Large intestine (tissue), 3 donors: Measurements from ENCODE around the gene LAMC3. TPM values are rescaled to one million over a fixed set of nuclear protein-coding genes. Genes with fewer than 3 reads are reported as not detected.

Source experiments
- DNase-seq, 2 donors: peaks; one replicate each; pipeline versions ENCODE4 v3.0.0 to v3.0.0-alpha.2; 2013
- H3K27ac ChIP-seq: one replicate; pipeline ENCODE4 v1.5.1; 2013; ENCODE audit warnings: low read length
- H3K27me3 ChIP-seq: 2 replicates; pipeline ENCODE4 v1.6.1; 2013; ENCODE audit warnings: low read length; ENCODE audit not compliant: control insufficient read depth, insufficient read depth
- H3K36me3 ChIP-seq: 2 replicates; pipeline ENCODE4 v1.6.1; 2013; ENCODE audit warnings: low read length; ENCODE audit not compliant: control insufficient read depth, insufficient read depth
- H3K4me1 ChIP-seq: one replicate; pipeline ENCODE4 v1.6.1; 2013; ENCODE audit warnings: low read length; ENCODE audit not compliant: control insufficient read depth, insufficient read depth
- H3K4me3 ChIP-seq: one replicate; pipeline ENCODE4 v1.5.1; 2013; ENCODE audit warnings: low read length
- H3K9me3 ChIP-seq: one replicate; pipeline ENCODE4 v1.6.1; 2013; ENCODE audit warnings: mild to moderate bottlenecking, low read depth, low read length, moderate library complexity; ENCODE audit not compliant: control insufficient read depth
- WGBS: methylation state at CpG from one replicate; pipeline ENCODE4 v1.1.5; 2013; ENCODE audit warnings: low lambda C conversion rate; ENCODE audit not compliant: insufficient coverage; 5-methylcytosine and 5-hydroxymethylcytosine counted together
- polyA plus RNA-seq: library from polyadenylated mRNA; unstranded; fragments of 120-200 nt; gene quantifications from one replicate; pipeline ENCODE4 v1.2.1, GENCODE V29; 2013

Gene LAMC3
- polyA plus RNA-seq, 1 donor, result 0.66 TPM

DNA sequence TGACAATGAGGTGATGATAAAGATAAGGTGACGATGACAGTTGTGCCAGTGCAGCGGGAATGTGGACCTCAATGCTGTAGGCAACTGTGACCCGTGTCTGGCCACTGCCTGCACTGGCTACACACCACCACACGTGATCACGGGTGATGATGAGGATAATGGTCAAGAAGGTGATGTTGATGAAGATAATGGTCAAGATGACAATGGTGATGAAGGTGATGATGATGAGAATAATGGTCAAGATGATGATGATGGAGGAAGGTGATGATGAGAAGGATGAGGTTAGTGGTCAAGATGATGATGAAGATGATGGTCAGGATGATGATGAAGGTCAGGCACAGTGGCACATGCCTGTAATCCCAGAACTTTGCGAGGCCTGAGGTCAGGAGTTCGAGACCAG is 56.6 kb downstream of the LAMC3 start:
- H3K4me1 ChIP-seq, result no peaks in the 10 kb centered on the region
- WGBS, result no CpG with 5 or more reads among the region's 7 CpGs
- no peak for DNase-seq
- H3K36me3 ChIP-seq, result no peaks in the 10 kb centered on the region
- H3K27me3 ChIP-seq, result peaks cover 3% of the 10 kb centered on the region
- no peaks in the 10 kb centered on the region for H3K9me3 ChIP-seq
- H3K4me3 ChIP-seq, result no peak overlapping the region
- H3K27ac ChIP-seq, result no peak overlapping the region

DNA sequence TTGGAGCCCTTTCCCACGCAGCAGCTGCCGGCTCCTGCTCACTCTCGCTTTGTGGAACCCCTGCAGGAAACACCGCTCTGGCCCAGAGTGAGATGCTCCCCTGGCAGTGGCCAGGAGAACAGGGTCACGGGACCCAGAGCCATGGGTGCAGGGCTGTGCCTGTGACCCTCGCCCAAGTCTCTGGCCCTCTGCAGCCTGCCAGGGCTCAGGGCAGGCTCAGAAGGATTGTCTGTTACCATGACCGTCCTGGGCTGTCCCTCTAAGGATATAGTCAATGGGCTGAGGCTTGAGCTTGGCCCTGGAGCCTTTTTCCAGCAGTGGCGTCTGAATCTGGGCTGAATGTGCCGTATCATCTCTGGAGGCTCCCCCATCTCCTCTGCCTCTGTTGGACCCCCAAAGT is 58.7 kb downstream of the LAMC3 start:
- no peaks in the 10 kb centered on the region for H3K4me1 ChIP-seq
- WGBS, result no CpG with 5 or more reads among the region's 9 CpGs
- no peak overlapping the region for H3K4me3 ChIP-seq
- no peaks in the 10 kb centered on the region for H3K36me3 ChIP-seq
- no peak overlapping the region for H3K27ac ChIP-seq
- no peak for DNase-seq
- H3K9me3 ChIP-seq, result no peaks in the 10 kb centered on the region
- peaks cover 3% of the 10 kb centered on the region for H3K27me3 ChIP-seq

DNA sequence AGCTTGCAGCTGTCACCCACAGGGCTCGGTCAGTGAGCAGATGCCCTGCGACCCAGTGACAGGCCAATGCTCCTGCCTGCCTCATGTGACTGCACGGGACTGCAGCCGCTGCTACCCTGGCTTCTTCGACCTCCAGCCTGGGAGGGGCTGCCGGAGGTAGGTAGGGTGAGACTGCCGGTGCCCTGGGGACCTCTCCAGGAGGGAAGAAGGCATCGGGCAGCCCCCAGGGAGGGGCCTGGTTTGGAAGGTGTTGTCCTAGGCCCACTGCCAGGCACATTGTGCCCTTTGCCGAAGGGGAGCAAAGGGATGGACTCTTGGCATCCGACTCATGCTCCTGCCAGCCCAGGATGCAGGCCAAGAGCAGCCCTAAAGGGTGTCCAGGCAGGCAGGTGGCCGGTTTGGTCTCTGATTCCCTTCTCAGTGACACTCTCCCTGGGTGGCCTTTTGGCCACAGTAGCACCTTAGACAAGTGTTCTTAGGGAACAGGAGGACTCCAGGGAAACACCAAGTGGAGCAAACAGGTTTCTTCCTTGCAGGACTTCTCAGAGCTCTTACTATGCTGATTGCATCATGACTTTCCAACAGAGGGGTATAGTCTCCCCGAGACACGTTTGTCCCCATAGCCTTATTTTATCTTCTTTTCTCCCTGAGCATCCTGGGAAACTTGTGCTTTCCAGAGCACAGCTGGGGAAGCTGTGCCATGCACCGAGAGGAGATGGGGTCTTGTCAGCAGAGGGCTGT is 59.3 kb downstream of the LAMC3 start:
- Histone ChIP-seq H3K4me3 (no peak overlapping the region), H3K27me3 (peaks cover 3% of the 10 kb centered on the region), H3K4me1 (no peaks in the 10 kb centered on the region), H3K36me3 (no peaks in the 10 kb centered on the region), H3K9me3 (no peaks in the 10 kb centered on the region), H3K27ac (no peak overlapping the region)
- no peak for DNase-seq
- WGBS, result no CpG with 5 or more reads among the region's 14 CpGs

DNA sequence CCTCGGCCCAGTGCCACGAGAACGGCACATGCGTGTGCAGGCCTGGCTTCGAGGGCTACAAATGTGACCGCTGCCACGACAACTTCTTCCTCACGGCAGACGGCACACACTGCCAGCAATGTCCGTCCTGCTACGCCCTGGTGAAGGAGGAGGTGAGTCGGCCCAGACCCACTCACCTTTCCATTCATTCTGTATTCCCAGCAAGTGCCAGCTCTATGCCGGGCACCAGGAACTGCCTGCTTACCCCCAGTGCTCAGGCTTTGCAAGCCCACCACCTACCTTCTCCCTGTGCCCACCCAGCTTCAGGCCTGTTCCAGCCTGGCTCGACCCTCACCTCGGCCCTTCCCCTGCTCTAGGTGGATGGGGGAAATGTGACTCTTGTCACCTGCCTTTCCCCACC is 60.7 kb downstream of the LAMC3 start:
- no peaks in the 10 kb centered on the region for H3K4me1 ChIP-seq
- no CpG with 5 or more reads among the region's 15 CpGs for WGBS
- H3K36me3 ChIP-seq, result no peaks in the 10 kb centered on the region
- H3K27me3 ChIP-seq, result peaks cover 3% of the 10 kb centered on the region
- H3K9me3 ChIP-seq, result no peaks in the 10 kb centered on the region
- H3K27ac ChIP-seq, result no peak overlapping the region
- no peak overlapping the region for H3K4me3 ChIP-seq
- no peak for DNase-seq

DNA sequence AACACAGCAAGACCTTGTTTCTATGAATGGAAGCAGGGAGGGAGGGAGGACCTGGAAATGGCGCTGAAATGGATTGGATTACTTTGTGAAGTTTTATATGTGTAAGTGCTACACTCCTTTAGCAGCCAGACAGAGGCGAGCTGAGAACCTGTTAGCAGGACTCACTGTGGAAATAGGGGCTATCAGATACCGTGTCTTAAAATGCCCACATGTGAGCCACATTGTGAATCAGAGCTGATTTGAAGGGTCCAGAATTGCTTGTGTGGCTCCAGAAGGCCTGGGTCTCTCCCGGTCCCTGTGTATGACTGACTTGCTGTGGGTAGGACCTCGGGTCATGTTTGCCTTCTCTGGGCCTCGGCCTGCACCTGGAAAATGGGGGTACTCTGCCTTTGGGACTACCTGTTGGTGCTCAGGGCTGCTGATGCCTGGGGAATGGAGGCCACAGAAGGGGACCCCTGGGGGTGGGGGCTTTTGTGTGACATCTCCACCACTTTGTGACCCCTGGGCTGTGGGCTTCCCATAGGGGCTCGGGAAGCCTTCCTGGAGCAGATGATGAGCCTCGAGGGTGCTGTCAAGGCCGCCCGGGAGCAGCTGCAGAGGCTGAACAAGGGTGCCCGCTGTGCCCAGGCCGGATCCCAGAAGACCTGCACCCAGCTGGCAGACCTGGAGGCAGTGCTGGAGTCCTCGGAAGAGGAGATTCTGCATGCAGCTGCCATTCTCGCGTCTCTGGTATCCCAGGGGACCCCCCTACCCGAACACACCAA is 63.3 kb downstream of the LAMC3 start:
- H3K27ac ChIP-seq, result no peak overlapping the region
- WGBS, result no CpG with 5 or more reads among the region's 16 CpGs
- H3K36me3 ChIP-seq, result no peaks in the 10 kb centered on the region
- H3K4me1 ChIP-seq, result no peaks in the 10 kb centered on the region
- no peaks in the 10 kb centered on the region for H3K27me3 ChIP-seq
- no peaks in the 10 kb centered on the region for H3K9me3 ChIP-seq
- no peak overlapping the region for H3K4me3 ChIP-seq
- no peak for DNase-seq

DNA sequence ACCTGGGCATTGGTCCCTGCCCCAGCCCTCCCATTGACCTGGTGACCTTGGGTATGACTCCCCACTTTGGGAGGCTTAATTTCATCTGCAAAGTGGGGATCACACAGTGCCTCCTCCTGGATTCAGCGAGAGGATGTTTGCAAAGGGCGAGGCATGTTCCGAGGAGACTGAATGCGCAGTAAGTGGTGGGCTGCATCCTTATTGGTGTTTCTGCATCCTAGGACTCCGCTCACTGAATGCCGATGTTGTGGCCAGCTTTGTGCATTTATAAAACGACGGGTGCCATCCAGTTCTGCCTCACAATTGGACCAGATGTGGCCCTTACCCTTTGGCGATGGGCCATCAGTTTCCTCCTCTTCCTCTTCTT is 63.9 kb downstream of the LAMC3 start:
- DNase-seq, result no peak
- Histone ChIP-seq H3K4me1 (no peaks in the 10 kb centered on the region), H3K27ac (no peak overlapping the region), H3K4me3 (no peak overlapping the region), H3K36me3 (no peaks in the 10 kb centered on the region), H3K27me3 (no peaks in the 10 kb centered on the region), H3K9me3 (no peaks in the 10 kb centered on the region)
- no CpG with 5 or more reads among the region's 9 CpGs for WGBS

DNA sequence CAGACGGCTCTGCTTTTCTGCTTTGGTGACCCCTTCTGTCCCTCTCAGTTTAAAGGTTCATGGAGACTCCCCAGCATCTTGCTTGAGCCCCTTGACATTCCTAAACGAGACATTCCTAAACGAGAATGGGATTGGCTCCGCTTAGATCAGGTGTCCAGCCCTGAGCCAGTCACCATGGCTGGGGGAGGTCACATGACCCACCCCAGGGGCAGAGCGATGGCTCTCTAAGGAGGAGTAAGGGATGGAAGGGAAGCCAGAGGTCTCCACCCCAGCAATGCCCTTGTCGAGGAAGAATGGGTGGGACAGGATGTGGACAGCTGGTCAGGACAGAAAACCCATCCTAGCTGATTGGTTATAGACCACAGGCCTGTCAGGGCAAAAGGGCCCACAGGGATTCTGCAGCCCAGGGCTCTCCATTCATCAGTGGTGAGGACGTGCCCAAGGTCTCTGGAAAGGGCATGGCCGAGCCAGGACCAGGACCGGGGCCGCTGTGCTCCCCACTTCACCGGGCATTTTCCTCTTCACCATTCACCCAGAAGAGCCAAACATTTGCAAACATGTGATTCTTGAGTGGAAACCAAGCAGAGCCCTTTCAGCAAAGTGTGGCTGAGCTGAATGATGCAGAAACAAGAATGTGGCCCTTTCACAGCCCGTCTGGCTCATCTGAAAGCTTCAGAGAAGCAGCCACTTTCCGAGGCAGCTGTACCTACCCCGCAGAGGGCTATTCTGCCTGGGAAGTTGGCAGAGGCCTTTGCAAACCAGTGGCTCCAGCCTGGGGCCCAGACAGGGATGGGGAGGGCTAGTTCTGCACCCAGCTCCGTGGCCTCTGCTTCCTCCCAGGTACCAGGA is 67.6 kb downstream of the LAMC3 start:
- Histone ChIP-seq H3K27me3 (no peaks in the 10 kb centered on the region), H3K4me1 (no peaks in the 10 kb centered on the region), H3K36me3 (no peaks in the 10 kb centered on the region), H3K27ac (no peak overlapping the region), H3K4me3 (no peak overlapping the region), H3K9me3 (no peaks in the 10 kb centered on the region)
- WGBS, result no CpG with 5 or more reads among the region's 15 CpGs
- no peak for DNase-seq

DNA sequence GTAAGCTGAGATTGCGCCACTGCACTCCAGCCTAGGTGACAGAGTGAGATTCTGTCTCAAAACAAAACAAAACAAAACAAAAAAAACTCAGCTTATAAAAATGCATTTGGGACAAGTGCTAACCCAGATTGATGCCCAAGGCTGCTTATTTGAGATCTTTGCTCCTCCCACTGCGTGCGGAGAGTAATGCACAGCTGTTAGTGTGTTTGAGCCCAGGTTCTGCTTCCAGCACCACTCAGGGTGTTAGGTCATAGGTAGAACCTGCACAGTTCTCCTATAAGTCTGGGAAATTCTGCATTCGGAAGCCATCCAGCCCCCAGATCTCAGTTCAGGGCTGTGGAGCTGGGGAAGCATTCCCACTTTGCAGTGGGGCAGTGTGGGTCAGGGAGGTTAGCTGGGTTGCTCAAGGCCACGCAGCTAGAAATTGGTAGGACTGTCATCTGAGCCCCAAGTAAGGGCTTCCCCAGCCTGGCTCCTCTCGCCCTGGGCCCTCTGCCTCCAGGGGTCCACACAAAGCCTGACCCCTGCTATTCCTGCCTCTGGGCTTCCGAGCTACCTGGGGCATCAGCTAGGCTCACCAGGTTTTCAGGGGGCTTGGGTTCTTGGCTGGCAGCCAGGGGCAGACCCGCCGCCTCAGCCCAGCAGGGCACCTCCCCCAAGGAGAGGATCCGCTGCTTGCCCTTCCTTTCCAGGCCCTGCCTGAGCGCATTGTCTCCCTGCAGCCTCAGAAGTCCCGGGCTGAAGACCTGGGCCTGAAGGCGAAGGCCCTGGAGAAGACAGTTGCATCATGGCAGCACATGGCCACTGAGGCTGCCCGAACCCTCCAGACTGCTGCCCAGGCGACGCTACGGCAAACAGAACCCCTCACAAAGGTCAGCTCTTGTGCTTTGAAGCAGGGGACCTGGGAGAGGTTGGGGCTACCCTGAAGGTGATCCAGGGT is 69.7 kb downstream of the LAMC3 start:
- DNase-seq, result no peak
- Histone ChIP-seq H3K36me3 (no peaks in the 10 kb centered on the region), H3K9me3 (no peaks in the 10 kb centered on the region), H3K27ac (no peak overlapping the region), H3K27me3 (no peaks in the 10 kb centered on the region), H3K4me1 (no peaks in the 10 kb centered on the region), H3K4me3 (no peak overlapping the region)
- WGBS, result 80% methylated on average over 1 of the region's 17 CpGs

DNA sequence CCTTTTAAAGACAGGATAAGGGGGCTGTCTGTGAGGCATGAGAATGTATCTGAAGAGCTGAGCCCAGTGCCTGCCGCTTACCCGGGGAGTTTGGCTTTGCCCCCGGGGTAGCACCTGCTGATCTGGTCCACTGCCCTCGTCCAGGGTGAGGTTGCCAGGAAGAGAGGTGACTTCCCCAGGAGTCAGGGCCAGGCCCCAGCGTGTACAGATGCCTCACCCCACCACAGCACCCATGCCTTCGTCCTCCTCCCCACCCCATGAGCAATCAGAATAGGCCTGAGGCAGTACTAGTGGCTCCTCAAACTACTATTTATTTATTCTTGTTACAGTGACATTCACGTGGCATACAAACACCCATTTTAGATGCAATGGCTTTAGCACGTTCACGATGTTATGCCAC is 71.6 kb downstream of the LAMC3 start:
- Histone ChIP-seq H3K9me3 (no peaks in the 10 kb centered on the region), H3K27me3 (no peaks in the 10 kb centered on the region), H3K36me3 (no peaks in the 10 kb centered on the region), H3K4me3 (no peak overlapping the region), H3K4me1 (no peaks in the 10 kb centered on the region), H3K27ac (no peak overlapping the region)
- no peak for DNase-seq
- 82% methylated on average over 3 of the region's 9 CpGs for WGBS
